GM12892 (cell line): ENCODE results near the gene RNF222.
"Not testable (repeated sequence)": the region's sequence is repeated elsewhere in the genome, so short reads cannot be mapped to it uniquely, and the experiment has no call there.

Experiments used
- DNase-seq: peaks from one replicate; pipeline ENCODE4 v3.0.0; 2011; ENCODE audit not compliant: insufficient read length
- FAIRE-seq: peaks from 2 replicates; lab custom pipeline; 2011; peaks lifted over from hg19 to GRCh38; lab: Jason Lieb, UNC
- POLR2A ChIP-seq: IDR thresholded peaks from 2 replicates; pipeline ENCODE4 v1.6.1; 2011; ENCODE audit warnings: low read depth, low read length, control low read depth
- POLR2AphosphoS5 ChIP-seq: IDR thresholded peaks from 2 replicates; pipeline ENCODE4 v1.6.1; 2011; ENCODE audit warnings: low read depth, low read length, control low read depth
- TAF1 ChIP-seq: IDR thresholded peaks from 2 replicates; pipeline ENCODE4 v1.6.1; 2011; ENCODE audit warnings: low read depth, mild to moderate bottlenecking, control low read depth, low read length, borderline replicate concordance

RNF222 gene

GRCh38 chr17:8376271-8377067 lies 21.2 kb downstream of the RNF222 start, which contains the start of gene KRABD2:
TSS of gene KRABD2 (minus strand) at chr17:8376704.
- peak; percentile 85; the same call in 1 of the 2 replicates for TF ChIP-seq TAF1
- TF ChIP-seq POLR2AphosphoS5 = peak; percentile 99
- peak; percentile 95 for TF ChIP-seq POLR2A
- peak; percentile 97 for FAIRE-seq
- peak; percentile 96 for DNase-seq

GRCh38 chr17:8375738-8376259 lies 21.8 kb downstream of the RNF222 start:
- no peak for TF ChIP-seq POLR2AphosphoS5
- no peak for TF ChIP-seq POLR2A
- no peak for TF ChIP-seq TAF1
- no peak for DNase-seq
- FAIRE-seq = no peak

GRCh38 chr17:8373856-8374255 lies 23.8 kb downstream of the RNF222 start:
- DNase-seq, FAIRE-seq: not testable (repeated sequence)

GRCh38 chr17:8372422-8372821 lies 25.2 kb downstream of the RNF222 start:
- DNase-seq (no peak), FAIRE-seq (no peak)
- no peak for TF ChIP-seq POLR2A
- no peak for TF ChIP-seq POLR2AphosphoS5
- no peak for TF ChIP-seq TAF1

GRCh38 chr17:8371786-8372185 lies 25.8 kb downstream of the RNF222 start:
- TF ChIP-seq POLR2A (no peak), TAF1 (no peak), POLR2AphosphoS5 (no peak)
- DNase-seq (no peak), FAIRE-seq (no peak)

GRCh38 chr17:8369944-8370343 lies 27.7 kb downstream of the RNF222 start:
- no peak for DNase-seq
- TF ChIP-seq TAF1 = no peak
- TF ChIP-seq POLR2AphosphoS5 = no peak
- no peak for TF ChIP-seq POLR2A
- no peak for FAIRE-seq

- FAIRE-seq = no peak
- TF ChIP-seq TAF1 = no peak
- no peak for TF ChIP-seq POLR2AphosphoS5
- TF ChIP-seq POLR2A = no peak
- no peak for DNase-seq
These were observed 29.4 kb downstream of the RNF222 start for GRCh38 chr17:8368193-8368592.

GRCh38 chr17:8366231-8366630 lies 31.4 kb downstream of the RNF222 start:
- TF ChIP-seq POLR2A (no peak), POLR2AphosphoS5 (no peak), TAF1 (no peak)
- FAIRE-seq (no peak), DNase-seq (no peak)

GRCh38 chr17:8365143-8365542 lies 32.5 kb downstream of the RNF222 start:
- DNase-seq (no peak), FAIRE-seq (no peak)
- TF ChIP-seq POLR2AphosphoS5 = no peak
- TF ChIP-seq TAF1 = no peak
- no peak for TF ChIP-seq POLR2A

GRCh38 chr17:8362651-8363332 lies 34.8 kb downstream of the RNF222 start:
- TF ChIP-seq POLR2AphosphoS5 = no peak
- no peak for TF ChIP-seq TAF1
- DNase-seq = no peak
- FAIRE-seq = no peak

- FAIRE-seq (no peak), DNase-seq (no peak)
- TF ChIP-seq TAF1 (no peak), POLR2A (no peak), POLR2AphosphoS5 (no peak)
These were observed 36.9 kb downstream of the RNF222 start for GRCh38 chr17:8360751-8361150.

GRCh38 chr17:8360260-8360659 lies 37.4 kb downstream of the RNF222 start:
- no peak for TF ChIP-seq POLR2AphosphoS5
- TF ChIP-seq POLR2A = no peak
- no peak for TF ChIP-seq TAF1
- DNase-seq (no peak), FAIRE-seq (no peak)
